ENCODE measurements around the gene CTSD.

- TF ChIP-seq POLR2AphosphoS5 (IDR thresholded peaks at IDR 0.05; ENCODE audit: low read depth, low read length): no peak
- no peak for TF ChIP-seq TAF1 (IDR thresholded peaks at IDR 0.05; ENCODE audit: borderline replicate concordance, insufficient read depth, low read length)
- TF ChIP-seq REST (IDR thresholded peaks at IDR 0.05; ENCODE audit: insufficient read depth in 1 of 2, low read depth in 2 of 2, low read length in 2 of 2): no peak
- TF ChIP-seq SIN3A (IDR thresholded peaks at IDR 0.05; ENCODE audit: borderline replicate concordance, insufficient read depth, low read length): no peak
- no peak for TF ChIP-seq FOXP2 (optimal IDR thresholded peaks at IDR 0.05; ENCODE audit: borderline replicate concordance, extremely low read depth, extremely low read length, insufficient read depth)
Measured at GRCh38 chr11:1758611-1759150, 5.0 kb downstream of the CTSD start.

Measured in PFSK-1 (cell line).